ENCODE data around the gene RNF215.

Gene RNF215

GRCh38 chr22:30424534-30425326, 37.5 kb upstream of the RNF215 start:
- peak overlapping the region; percentile 95 for H3K27ac ChIP-seq
- TF ChIP-seq, protein P1, sequence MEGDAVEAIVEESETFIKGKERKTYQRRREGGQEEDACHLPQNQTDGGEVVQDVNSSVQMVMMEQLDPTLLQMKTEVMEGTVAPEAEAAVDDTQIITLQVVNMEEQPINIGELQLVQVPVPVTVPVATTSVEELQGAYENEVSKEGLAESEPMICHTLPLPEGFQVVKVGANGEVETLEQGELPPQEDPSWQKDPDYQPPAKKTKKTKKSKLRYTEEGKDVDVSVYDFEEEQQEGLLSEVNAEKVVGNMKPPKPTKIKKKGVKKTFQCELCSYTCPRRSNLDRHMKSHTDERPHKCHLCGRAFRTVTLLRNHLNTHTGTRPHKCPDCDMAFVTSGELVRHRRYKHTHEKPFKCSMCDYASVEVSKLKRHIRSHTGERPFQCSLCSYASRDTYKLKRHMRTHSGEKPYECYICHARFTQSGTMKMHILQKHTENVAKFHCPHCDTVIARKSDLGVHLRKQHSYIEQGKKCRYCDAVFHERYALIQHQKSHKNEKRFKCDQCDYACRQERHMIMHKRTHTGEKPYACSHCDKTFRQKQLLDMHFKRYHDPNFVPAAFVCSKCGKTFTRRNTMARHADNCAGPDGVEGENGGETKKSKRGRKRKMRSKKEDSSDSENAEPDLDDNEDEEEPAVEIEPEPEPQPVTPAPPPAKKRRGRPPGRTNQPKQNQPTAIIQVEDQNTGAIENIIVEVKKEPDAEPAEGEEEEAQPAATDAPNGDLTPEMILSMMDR (conservative IDR thresholded peaks at IDR 0.05) = no peak

DNA sequence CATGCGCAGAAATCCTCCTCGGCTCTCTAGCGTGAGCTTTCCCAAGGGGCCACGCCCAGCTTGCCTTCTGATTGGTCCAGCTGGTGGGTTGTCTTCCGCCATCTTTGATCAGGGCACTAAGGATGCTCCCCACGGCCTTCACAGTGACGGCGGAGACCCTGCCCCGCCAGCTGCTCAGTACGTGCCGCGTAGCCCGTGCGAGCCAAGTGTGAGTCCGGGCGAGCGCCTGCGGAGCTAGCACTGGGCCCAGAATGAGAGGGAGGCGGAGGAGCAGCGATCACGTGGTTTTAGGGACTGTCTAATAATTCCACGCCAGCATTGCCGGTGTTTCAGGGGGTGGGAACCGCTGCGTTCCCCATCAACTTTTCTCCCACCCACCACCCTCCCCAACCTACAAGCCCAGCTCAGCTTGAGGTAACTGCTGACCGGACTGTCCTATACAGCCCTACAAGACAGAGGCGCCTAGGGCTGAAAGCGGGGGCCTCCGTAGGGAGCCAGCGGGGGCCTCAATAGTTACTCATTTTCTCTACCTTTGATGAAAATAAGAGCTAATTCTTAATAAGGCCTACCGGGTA, 36.8 kb upstream of the RNF215 start:
- peak overlapping the region; percentile 95 for H3K27ac ChIP-seq
- TF ChIP-seq, protein P1 (conservative IDR thresholded peaks at IDR 0.05) = no peak

DNA sequence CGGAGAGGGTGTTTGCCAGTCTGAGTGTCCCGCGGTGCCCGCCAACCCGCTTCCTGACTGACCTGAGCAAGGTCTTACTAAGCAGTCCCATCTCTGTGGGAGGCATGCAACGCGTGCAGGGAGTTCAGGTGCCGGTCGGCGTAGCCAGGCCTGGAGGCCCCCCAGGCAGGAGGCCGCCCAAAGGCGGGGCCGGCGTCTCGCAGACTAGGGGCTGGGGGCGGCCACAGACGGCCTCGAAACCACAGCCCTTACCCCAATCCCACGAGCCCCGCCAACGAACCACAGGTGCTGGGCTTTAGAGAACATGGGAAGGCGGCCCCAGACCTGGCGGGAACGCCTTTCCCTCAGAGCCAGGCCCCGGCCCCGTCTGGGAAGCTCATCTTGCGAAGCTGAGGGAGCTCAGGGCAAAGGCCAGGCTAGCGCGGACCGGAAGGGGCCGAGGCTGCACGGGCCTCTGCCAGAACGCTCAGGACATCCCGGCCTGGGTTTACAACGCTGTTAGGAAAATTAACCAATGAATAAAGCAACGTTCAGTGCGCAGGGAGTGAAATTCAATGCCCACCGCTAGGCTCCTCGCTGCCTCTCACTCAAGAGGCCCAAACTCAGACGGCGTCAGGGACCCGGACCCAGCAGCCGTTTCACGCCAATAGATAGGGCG, 36.2 kb upstream of the RNF215 start:
- peak overlapping the region; percentile 95 for H3K27ac ChIP-seq
- TF ChIP-seq, protein P1 (conservative IDR thresholded peaks at IDR 0.05) = 0 out of 2 replicates have a peak, but pooled peaks have one; percentile 7

GRCh38 chr22:30422481-30423300, 35.5 kb upstream of the RNF215 start:
- peak overlapping the region; percentile 95 for H3K27ac ChIP-seq
- TF ChIP-seq, protein P1 (conservative IDR thresholded peaks at IDR 0.05) = no peak

GRCh38 chr22:30421695-30422480, 34.7 kb upstream of the RNF215 start:
- H3K27ac ChIP-seq = peak overlapping the region; percentile 95
- TF ChIP-seq, protein P1 (conservative IDR thresholded peaks at IDR 0.05) = no peak

- TF ChIP-seq, protein P1 (conservative IDR thresholded peaks at IDR 0.05) = no peak
- peak overlapping the region; percentile 95 for H3K27ac ChIP-seq
Observed at GRCh38 chr22:30420347-30421125, 33.3 kb upstream of the RNF215 start.
